K562 (cell line): ENCODE results near the gene KRT80. TPM values are rescaled to one million over a fixed set of nuclear protein-coding genes. Genes with fewer than 3 reads are reported as not detected.

Source experiments
- ATAC-seq: fragments of 200-7000 bp; cut with Tn5 transposase; 3 replicates; pipeline ENCODE4 v1.9.1; 2020; ENCODE audit warnings: moderate library complexity
- BruUV-seq: library from RNA; stranded (reverse); fragments of 400-500 nt; replicated peaks from 2 replicates; lab custom pipeline; 2021; lab: Mats Ljungman, UMichigan
- CTCF ChIA-PET: fragments of 300-600 bp; formaldehyde crosslinking; extraction: SDS; loops from one replicate; lab custom pipeline; 2021; ENCODE audit warnings: low intra/inter-chr PET ratio; lab: Yijun Ruan, JAX
- POLR2A ChIA-PET: fragments of 300-600, 350-650 bp; sonication (Branson Sonifier 250); formaldehyde crosslinking; extraction: SDS; loops from one replicate; lab custom pipeline; 2021; ENCODE audit warnings: antibody characterized with exemption, inconsistent platforms; lab: Yijun Ruan, JAX
- DNase-seq, 4 experiments: peaks; one replicate each; pipeline versions ENCODE4 v3.0.0 to v3.0.0-alpha.2; 2011 to 2018; ENCODE audit warnings: low spot score in 3 of 4, mixed read lengths in 3 of 4; ENCODE audit errors: extremely low read depth in 1 of 4
- FAIRE-seq: peaks from 2 replicates; lab custom pipeline; 2011; peaks lifted over from hg19 to GRCh38; lab: Jason Lieb, UNC
- H2AFZ ChIP-seq: 2 replicates; pipeline ENCODE4 v1.6.0; 2011; ENCODE audit warnings: low read depth, low read length, control low read depth, inconsistent platforms
- H3K27ac ChIP-seq: fragments of 200-600 bp; 3 replicates; pipeline ENCODE4 v1.8.0; 2011; ENCODE audit warnings: low read depth, mild to moderate bottlenecking, control low read depth, inconsistent platforms, low read length, moderate library complexity, mixed read lengths; ENCODE audit errors: extremely low read depth
- H3K27me3 ChIP-seq, 2 experiments: fragments of 300-600 bp in 1 of 2; 2 replicates in 1 of 2; 3 replicates in 1 of 2; pipeline versions ENCODE4 v1.6.0 to v1.8.0; 2011; ENCODE audit warnings: inconsistent platforms in 2 of 2, low read length in 2 of 2, mild to moderate bottlenecking in 1 of 2, mixed read lengths in 1 of 2, moderate library complexity in 1 of 2; ENCODE audit not compliant: control insufficient read depth in 2 of 2, insufficient read depth in 2 of 2
- H3K36me3 ChIP-seq: fragments of 300-600 bp; 3 replicates; pipeline ENCODE4 v1.8.0; 2011; ENCODE audit warnings: mild to moderate bottlenecking, low read length, inconsistent platforms; ENCODE audit not compliant: control insufficient read depth, insufficient read depth
- H3K4me1 ChIP-seq, 2 experiments: fragments of 200-600 bp in 1 of 2; replicated peaks in 1 of 2; 2 replicates in 1 of 2; 3 replicates in 1 of 2; pipeline versions ENCODE4 v1.5.1 to v1.8.0; 2011; ENCODE audit warnings: inconsistent platforms in 2 of 2, low read length in 2 of 2, mild to moderate bottlenecking in 1 of 2, mixed read lengths in 1 of 2, moderate library complexity in 1 of 2; ENCODE audit not compliant: control insufficient read depth in 2 of 2, insufficient read depth in 2 of 2
- H3K4me2 ChIP-seq: 2 replicates; pipeline ENCODE4 v1.6.1; 2011; ENCODE audit warnings: low read length, control low read depth, inconsistent platforms, mixed read lengths; ENCODE audit not compliant: insufficient read depth
- H3K4me3 ChIP-seq: fragments of 200-600 bp; sonication (generic), shearing (Covaris generic); 2 replicates; pipeline ENCODE4 v1.5.1; 2016; ENCODE audit warnings: control low read depth, inconsistent platforms
- H3K79me2 ChIP-seq: fragments of 200-600 bp; 3 replicates; pipeline ENCODE4 v1.8.0; 2011; ENCODE audit warnings: low read length, inconsistent platforms; ENCODE audit not compliant: control insufficient read depth, insufficient read depth
- H3K9ac ChIP-seq, 2 experiments: 2 replicates each; pipeline versions ENCODE4 v1.6.0 to v1.6.1; 2011; ENCODE audit warnings: low read depth in 2 of 2, low read length in 2 of 2, control low read depth in 1 of 2, inconsistent platforms in 1 of 2, mild to moderate bottlenecking in 1 of 2, mixed read lengths in 1 of 2; ENCODE audit not compliant: insufficient read depth in 1 of 2
- H3K9me1 ChIP-seq: one replicate; pipeline ENCODE4 v1.6.0; 2011; ENCODE audit warnings: inconsistent platforms, mild to moderate bottlenecking, low read length, moderate library complexity; ENCODE audit not compliant: control insufficient read depth, insufficient read depth
- H3K9me3 ChIP-seq: replicated peaks from 2 replicates; pipeline ENCODE4 v1.5.1; 2011; ENCODE audit warnings: low read depth, low read length, inconsistent platforms; ENCODE audit not compliant: control insufficient read depth, insufficient read depth
- H4K20me1 ChIP-seq: replicated peaks from 2 replicates; pipeline ENCODE4 v1.6.1; 2011; ENCODE audit warnings: low read length, inconsistent platforms, mixed read lengths; ENCODE audit not compliant: control insufficient read depth, insufficient read depth
- HDAC3 ChIP-seq: fragments of 450-650 bp; IDR thresholded peaks from 2 replicates; pipeline ENCODE4 v1.6.1; 2018; ENCODE audit warnings: borderline replicate concordance, mild to moderate bottlenecking, moderate library complexity; ENCODE audit not compliant: partially characterized antibody
- MEIS2 ChIP-seq: fragments of 450-650 bp; IDR thresholded peaks from 2 replicates; pipeline ENCODE4 v1.6.1; 2014; ENCODE audit warnings: mild to moderate bottlenecking; ENCODE audit not compliant: partially characterized antibody
- OTX1 ChIP-seq: fragments of 450-650 bp; formaldehyde crosslinking; IDR thresholded peaks from 2 replicates; pipeline ENCODE4 v1.4.0; 2022; ENCODE audit warnings: mild to moderate bottlenecking
- POLR3A ChIP-seq: IDR thresholded peaks from 2 replicates; pipeline ENCODE4 v1.6.1; 2011; ENCODE audit warnings: borderline replicate concordance, mild to moderate bottlenecking, moderate library complexity; ENCODE audit not compliant: insufficient read length, insufficient read depth; ENCODE audit errors: extremely low read depth
- SMARCE1 ChIP-seq: fragments of 450-650 bp; IDR thresholded peaks from 2 replicates; pipeline ENCODE4 v1.7.1; 2016; ENCODE audit warnings: mild to moderate bottlenecking
- ZNF224 ChIP-seq: sonication (generic); formaldehyde crosslinking; IDR thresholded peaks from 2 replicates; pipeline ENCODE4 v1.8.0; 2022; ENCODE audit warnings: mild to moderate bottlenecking, missing genetic modification reagents
- WGBS: fragments of 100-300 bp; shearing (Covaris generic); methylation state at CpG from one replicate; pipeline ENCODE4 v1.1.6; 2016; ENCODE audit warnings: low coverage, mixed read lengths; ENCODE audit not compliant: insufficient coverage; ENCODE audit errors: missing lambda C conversion rate; 5-methylcytosine and 5-hydroxymethylcytosine counted together
- in situ Hi-C: fragments of 300-500 bp; cut with MboI; formaldehyde crosslinking; loops from 4 replicates; pipeline ENCODE4 v1.15.0; 2018; ENCODE audit warnings: inconsistent platforms, mixed read lengths
- intact Hi-C: fragments of 100-400 bp; cut with micrococcal nuclease; formaldehyde crosslinking; loops from 2 replicates; pipeline ENCODE4 v1.14.2; 2022
- polyA plus RNA-seq, 8 experiments: library from polyadenylated mRNA; depleted of rRNA in 4 of 8; stranded (reverse) in 5 of 8; unstranded in 3 of 8; fragments of >200 nt; fragmentation: Nextera tagmentation in 2 of 8; fragmentation: Illumina TruSeq in 1 of 8; extraction: Ambion mirVana in 2 of 8; extraction: Trizol in 1 of 8; gene quantifications; 2 replicates each; pipeline versions ENCODE4 v1.2.1 to v1.2.3, GENCODE V29; 2011 to 2014; ENCODE audit warnings: inconsistent platforms in 1 of 8, missing spikeins in 1 of 8
- total RNA-seq, 7 experiments: library from RNA; depleted of rRNA in 6 of 7; stranded (reverse); fragments of >200 nt in 6 of 7; fragmentation: Illumina TruSeq in 2 of 7; extraction: Trizol in 2 of 7; gene quantifications; 2 replicates each; pipeline versions ENCODE4 v1.2.1 to v1.2.3, GENCODE V29; 2011 to 2021; ENCODE audit warnings: low replicate concordance in 1 of 7

The KRT80 gene
- total and polyA plus RNA-seq, 9 of the 15 experiments (the other 6 are each of a cell fraction or from before 2014, with no cell fraction given) = not detected

GRCh38 chr12:52127683-52128450 lies 63.9 kb downstream of the KRT80 start:
- intact Hi-C loops = no loop called here
- POLR2A ChIA-PET = interaction anchor here (0.6 to 1.1 kb wide), 4 partner anchors 8 to 844 kb away, joined by 3 to 4 read pairs (median 3); no protein-coding TSS in a partner anchor
- no peak for ATAC-seq
- Histone ChIP-seq H3K4me2 (no peak overlapping the region), H3K4me1 (peaks cover 0 to 14% of the 10 kb centered on the region in 2 experiments; a peak in 1 of 5 replicates), H3K27me3 (peaks cover 28 to 61% of the 10 kb centered on the region in 2 experiments; a peak in 4 of 5 replicates), H3K9me1 (peaks cover 2% of the 10 kb centered on the region), H2AFZ (no peak overlapping the region), H3K9me3 (no peaks in the 10 kb centered on the region), H3K4me3 (no peak overlapping the region), H3K9ac (no peak overlapping the region), H4K20me1 (no peaks in the 10 kb centered on the region; the same call in 1 of the 2 replicates), H3K27ac (no peak overlapping the region), H3K36me3 (no peaks in the 10 kb centered on the region), H3K79me2 (no peaks in the 10 kb centered on the region)
- in situ Hi-C loops = no loop called here
- BruUV-seq = no TSS peak
- CTCF ChIA-PET = no interaction called here
- peak in 1 of 4 experiments; percentile 1 for DNase-seq
- no peak for TF ChIP-seq HDAC3
- no peak for TF ChIP-seq POLR3A
- no peak for TF ChIP-seq OTX1 (CRISPR knock-in tag)
- TF ChIP-seq MEIS2 = no peak
- TF ChIP-seq ZNF224 (CRISPR knock-in tag) = no peak
- TF ChIP-seq SMARCE1 = no peak
- WGBS = 2% methylated on average over 10 of the region's 10 CpGs
- FAIRE-seq = no peak
